Neural progenitor cell (in vitro differentiated cells): ENCODE measurements around the gene LRRC45.

Experiments used
- EZH2 ChIP-seq: fragments of 200-600 bp; sonication (generic); IDR thresholded peaks from 2 replicates; pipeline ENCODE4 v1.6.1; 2017; ENCODE audit warnings: antibody characterized with exemption, mild to moderate bottlenecking, moderate library complexity
- TF ChIP-seq, protein P1 (sequence below): fragments of 200-600 bp; sonication (generic); IDR thresholded peaks from 2 replicates; pipeline ENCODE4 v1.5.1; 2017; ENCODE audit warnings: antibody characterized with exemption, mild to moderate bottlenecking

DNA sequence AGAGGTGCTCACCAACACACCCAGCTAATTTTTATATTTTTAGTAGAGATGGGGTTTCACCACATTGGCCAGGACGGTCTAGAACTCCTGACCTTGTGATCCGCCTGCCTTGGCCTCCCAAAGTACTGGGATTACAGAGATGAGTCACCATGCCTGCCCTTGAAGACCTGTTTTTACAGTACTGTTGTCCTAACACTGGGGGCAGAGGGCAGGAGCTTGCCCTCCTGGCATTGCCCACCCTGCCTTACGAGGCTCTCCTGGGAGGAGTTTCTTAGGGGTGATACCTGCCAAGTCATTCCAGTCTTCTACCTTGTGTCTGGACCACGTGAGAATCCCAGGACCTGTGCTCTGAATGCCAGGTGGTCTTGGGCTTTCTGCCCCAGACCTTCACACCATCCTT lies 43.0 kb upstream of the LRRC45 start:
- TF ChIP-seq, protein P1, sequence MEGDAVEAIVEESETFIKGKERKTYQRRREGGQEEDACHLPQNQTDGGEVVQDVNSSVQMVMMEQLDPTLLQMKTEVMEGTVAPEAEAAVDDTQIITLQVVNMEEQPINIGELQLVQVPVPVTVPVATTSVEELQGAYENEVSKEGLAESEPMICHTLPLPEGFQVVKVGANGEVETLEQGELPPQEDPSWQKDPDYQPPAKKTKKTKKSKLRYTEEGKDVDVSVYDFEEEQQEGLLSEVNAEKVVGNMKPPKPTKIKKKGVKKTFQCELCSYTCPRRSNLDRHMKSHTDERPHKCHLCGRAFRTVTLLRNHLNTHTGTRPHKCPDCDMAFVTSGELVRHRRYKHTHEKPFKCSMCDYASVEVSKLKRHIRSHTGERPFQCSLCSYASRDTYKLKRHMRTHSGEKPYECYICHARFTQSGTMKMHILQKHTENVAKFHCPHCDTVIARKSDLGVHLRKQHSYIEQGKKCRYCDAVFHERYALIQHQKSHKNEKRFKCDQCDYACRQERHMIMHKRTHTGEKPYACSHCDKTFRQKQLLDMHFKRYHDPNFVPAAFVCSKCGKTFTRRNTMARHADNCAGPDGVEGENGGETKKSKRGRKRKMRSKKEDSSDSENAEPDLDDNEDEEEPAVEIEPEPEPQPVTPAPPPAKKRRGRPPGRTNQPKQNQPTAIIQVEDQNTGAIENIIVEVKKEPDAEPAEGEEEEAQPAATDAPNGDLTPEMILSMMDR, result no peak
- TF ChIP-seq EZH2, result no peak
